Measurements from ENCODE around the gene HLA-DMB.

Gene HLA-DMB

DNA sequence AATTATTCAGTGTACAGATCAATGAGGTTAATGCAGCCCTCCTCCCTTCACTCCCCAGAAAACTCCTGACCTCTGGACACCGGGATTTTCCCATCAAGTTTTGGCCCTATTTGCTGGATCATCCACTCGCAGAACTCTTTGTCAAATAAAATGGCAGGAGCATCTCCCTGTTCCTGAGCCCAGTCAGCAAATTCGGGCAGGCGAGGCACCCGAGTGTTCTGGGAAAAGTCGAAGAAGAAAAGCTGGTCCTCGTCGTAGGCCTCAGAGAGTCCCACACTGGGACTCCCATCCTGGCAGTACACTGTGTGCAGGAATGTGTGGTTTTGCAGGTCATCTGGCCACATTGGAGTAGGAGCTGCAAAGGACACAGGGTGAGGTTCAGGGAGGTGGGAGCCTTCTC, 9.6 kb upstream of the HLA-DMB start:
- Histone ChIP-seq H4K20me1 (ENCODE audit: control insufficient read depth, insufficient read depth, low read depth, low read length) (no peaks in the 10 kb centered on the region), H3K36me3 (ENCODE audit: control insufficient read depth, low read length) (peaks cover 38% of the 10 kb centered on the region), H3K9me2 (replicated peaks; ENCODE audit: control insufficient read depth, low read length) (no peaks in the 10 kb centered on the region), H3K27ac (ENCODE audit: low read depth, low read length) (peak overlapping the region; percentile 27), H3K27me3 (ENCODE audit: control insufficient read depth, low read length) (no peaks in the 10 kb centered on the region), H3K4me2 (ENCODE audit: low read length) (peak overlapping the region; percentile 90), H3K79me2 (ENCODE audit: control insufficient read depth, low read length) (peaks cover 57% of the 10 kb centered on the region), H3K9me3 (ENCODE audit: control insufficient read depth, insufficient read depth, low read length) (peaks cover 8% of the 10 kb centered on the region; the same call in 1 of the 2 replicates), H3F3A (ENCODE audit: control insufficient read depth, insufficient read depth) (peaks cover 40% of the 10 kb centered on the region), H3K4me3 (ENCODE audit: low read length) (peak overlapping the region; percentile 86), H3K4me1 (ENCODE audit: control insufficient read depth, low read length) (peaks cover 93% of the 10 kb centered on the region)
- no peak for TF ChIP-seq EZH2phosphoT487 (IDR thresholded peaks at IDR 0.05; ENCODE audit: borderline replicate concordance, low read length)
- no peak for TF ChIP-seq CTCF (IDR thresholded peaks at IDR 0.05; ENCODE audit: low read depth, low read length, poor library complexity, severe bottlenecking)

DNA sequence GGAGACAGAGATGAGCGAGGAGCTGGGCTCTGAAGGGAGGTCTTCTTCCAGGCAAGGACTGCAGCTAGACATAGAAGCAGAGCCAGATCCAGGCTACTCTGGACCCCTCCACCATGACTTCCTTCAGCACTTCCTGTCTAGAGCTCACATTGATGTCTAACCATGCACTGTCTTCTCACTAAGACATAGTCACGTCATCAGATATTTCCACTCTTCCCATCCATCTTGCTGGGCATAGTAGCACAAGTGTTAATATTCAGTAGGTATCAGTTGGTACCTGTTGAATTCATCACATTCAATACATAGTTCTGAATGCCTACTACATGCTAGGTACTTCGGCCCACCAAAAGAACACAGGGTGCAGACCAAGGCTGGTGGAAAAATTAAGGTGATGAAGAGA, 9.2 kb upstream of the HLA-DMB start:
- Histone ChIP-seq H3K36me3 (ENCODE audit: control insufficient read depth, low read length) (peaks cover 39% of the 10 kb centered on the region), H3K9me3 (ENCODE audit: control insufficient read depth, insufficient read depth, low read length) (peaks cover 8% of the 10 kb centered on the region; the same call in 1 of the 2 replicates), H3K79me2 (ENCODE audit: control insufficient read depth, low read length) (peaks cover 54% of the 10 kb centered on the region), H3K4me3 (ENCODE audit: low read length) (peak overlapping the region; percentile 86), H3K9me2 (replicated peaks; ENCODE audit: control insufficient read depth, low read length) (no peaks in the 10 kb centered on the region), H3F3A (ENCODE audit: control insufficient read depth, insufficient read depth) (peaks cover 41% of the 10 kb centered on the region), H3K27me3 (ENCODE audit: control insufficient read depth, low read length) (no peaks in the 10 kb centered on the region), H3K4me2 (ENCODE audit: low read length) (peak overlapping the region; percentile 90), H3K27ac (ENCODE audit: low read depth, low read length) (peak overlapping the region; percentile 27), H4K20me1 (ENCODE audit: control insufficient read depth, insufficient read depth, low read depth, low read length) (no peaks in the 10 kb centered on the region), H3K4me1 (ENCODE audit: control insufficient read depth, low read length) (peaks cover 93% of the 10 kb centered on the region)
- TF ChIP-seq CTCF (IDR thresholded peaks at IDR 0.05; ENCODE audit: low read depth, low read length, poor library complexity, severe bottlenecking) (no peak), EZH2phosphoT487 (IDR thresholded peaks at IDR 0.05; ENCODE audit: borderline replicate concordance, low read length) (no peak)

- Histone ChIP-seq H3K36me3 (ENCODE audit: control insufficient read depth, low read length) (peaks cover 43% of the 10 kb centered on the region), H3F3A (ENCODE audit: control insufficient read depth, insufficient read depth) (peaks cover 45% of the 10 kb centered on the region), H3K9me2 (replicated peaks; ENCODE audit: control insufficient read depth, low read length) (no peaks in the 10 kb centered on the region), H3K27ac (ENCODE audit: low read depth, low read length) (peak overlapping the region; percentile 27; the same call in 1 of the 2 replicates), H3K4me1 (ENCODE audit: control insufficient read depth, low read length) (peaks cover 91% of the 10 kb centered on the region), H3K4me3 (ENCODE audit: low read length) (peak overlapping the region; percentile 8), H4K20me1 (ENCODE audit: control insufficient read depth, insufficient read depth, low read depth, low read length) (no peaks in the 10 kb centered on the region), H3K79me2 (ENCODE audit: control insufficient read depth, low read length) (peaks cover 54% of the 10 kb centered on the region), H3K4me2 (ENCODE audit: low read length) (peak overlapping the region; percentile 90), H3K27me3 (ENCODE audit: control insufficient read depth, low read length) (no peaks in the 10 kb centered on the region), H3K9me3 (ENCODE audit: control insufficient read depth, insufficient read depth, low read length) (peaks cover 8% of the 10 kb centered on the region; the same call in 1 of the 2 replicates)
- TF ChIP-seq EZH2phosphoT487 (IDR thresholded peaks at IDR 0.05; ENCODE audit: borderline replicate concordance, low read length): no peak
- no peak for TF ChIP-seq CTCF (IDR thresholded peaks at IDR 0.05; ENCODE audit: low read depth, low read length, poor library complexity, severe bottlenecking)
These were observed 8.3 kb upstream of the HLA-DMB start for GRCh38 chr6:32949113-32949512.

All from DOHH2 (cell line).